ENCODE data around the gene FMNL2.

FMNL2 gene

GRCh38 chr2:152456262-152456661, 121.3 kb downstream of the FMNL2 start:
- Histone ChIP-seq H3K36me3 (ENCODE audit: control insufficient read depth in 1 of 2, insufficient read depth in 2 of 2, low read depth in 1 of 2, low read length in 2 of 2) (no peaks in the 10 kb centered on the region), H3K79me1 (replicated peaks; ENCODE audit: low read length, poor library complexity, severe bottlenecking) (peaks cover 43% of the 10 kb centered on the region), H3K4me3 (ENCODE audit: insufficient read depth in 1 of 2, low read depth in 1 of 2, low read length in 2 of 2) (no peak overlapping the region), H3K9ac (ENCODE audit: low read length) (no peak overlapping the region), H3K4ac (ENCODE audit: low read depth in 1 of 2, low read length in 2 of 2) (no peak overlapping the region), H2BK5ac (ENCODE audit: low read depth, low read length, poor library complexity, severe bottlenecking) (no peak overlapping the region), H3K27ac (ENCODE audit: low read length, poor library complexity, severe bottlenecking) (peak overlapping the region; percentile 49), H4K91ac (ENCODE audit: low read length) (no peak overlapping the region), H3K4me2 (ENCODE audit: low read length, poor library complexity, severe bottlenecking) (no peak overlapping the region), H2BK15ac (ENCODE audit: low read depth, poor library complexity, severe bottlenecking) (no peak overlapping the region), H3K9me3 (ENCODE audit: control insufficient read depth, low read length) (no peaks in the 10 kb centered on the region), H3K27me3 (ENCODE audit: control insufficient read depth in 1 of 2, insufficient read depth in 1 of 2, low read length in 2 of 2) (no peaks in the 10 kb centered on the region), H3K18ac (ENCODE audit: low read depth in 1 of 2, low read length in 2 of 2) (no peak overlapping the region), H3K14ac (ENCODE audit: low read length in 2 of 2) (no peak overlapping the region), H2AFZ (ENCODE audit: low read depth, low read length) (no peak overlapping the region), H2AK5ac (ENCODE audit: low read length, severe bottlenecking) (no peak overlapping the region), H2BK120ac (ENCODE audit: low read depth, low read length) (no peak overlapping the region), H4K8ac (ENCODE audit: low read length) (no peak overlapping the region), H3K4me1 (ENCODE audit: control insufficient read depth, insufficient read depth, low read depth, low read length) (peaks cover 4% of the 10 kb centered on the region), H3K23ac (ENCODE audit: low read length in 2 of 2) (no peak overlapping the region), H2BK12ac (ENCODE audit: low read length in 2 of 2) (no peak overlapping the region)
- 24% methylated on average over 2 of the region's 3 CpGs for WGBS
- peak; percentile 57 for DNase-seq

DNA sequence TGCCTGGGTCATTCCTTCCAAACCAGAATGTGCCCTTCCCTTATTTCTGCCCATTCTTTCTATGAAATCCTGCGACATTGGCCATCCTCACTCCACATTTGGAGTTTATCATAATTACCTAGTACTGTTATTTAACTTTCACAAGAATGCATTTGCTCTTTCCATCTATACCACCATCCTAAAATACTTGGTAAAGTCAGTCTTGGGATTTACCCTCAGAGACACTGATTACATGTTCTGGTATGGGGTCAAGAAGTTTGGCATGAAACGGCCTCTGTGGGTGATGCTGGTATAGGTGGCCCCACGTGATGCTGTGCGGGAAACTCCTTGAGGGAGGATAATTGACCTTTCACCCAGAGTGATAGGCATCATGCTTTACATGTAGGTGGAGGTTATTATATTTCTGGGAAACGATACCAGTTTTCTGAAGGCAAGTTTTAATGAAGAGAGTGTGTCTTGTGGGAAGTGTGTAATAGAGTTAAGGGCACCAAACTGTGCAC, 123.5 kb downstream of the FMNL2 start:
- H2BK120ac ChIP-seq (ENCODE audit: low read depth, low read length), result no peak overlapping the region
- H3K27me3 ChIP-seq (ENCODE audit: control insufficient read depth in 1 of 2, insufficient read depth in 1 of 2, low read length in 2 of 2), result no peaks in the 10 kb centered on the region
- no peak overlapping the region for H4K8ac ChIP-seq (ENCODE audit: low read length)
- 85% methylated on average over 5 of the region's 5 CpGs for WGBS
- no peaks in the 10 kb centered on the region for H3K9me3 ChIP-seq (ENCODE audit: control insufficient read depth, low read length)
- H3K14ac ChIP-seq (ENCODE audit: low read length in 2 of 2), result no peak overlapping the region
- no peak overlapping the region for H3K18ac ChIP-seq (ENCODE audit: low read depth in 1 of 2, low read length in 2 of 2)
- H2BK5ac ChIP-seq (ENCODE audit: low read depth, low read length, poor library complexity, severe bottlenecking), result no peak overlapping the region
- H3K23ac ChIP-seq (ENCODE audit: low read length in 2 of 2), result no peak overlapping the region
- H2BK12ac ChIP-seq (ENCODE audit: low read length in 2 of 2), result no peak overlapping the region
- peaks cover 32% of the 10 kb centered on the region for H3K79me1 ChIP-seq (replicated peaks; ENCODE audit: low read length, poor library complexity, severe bottlenecking)
- H3K9ac ChIP-seq (ENCODE audit: low read length), result no peak overlapping the region
- no peak overlapping the region for H2AK5ac ChIP-seq (ENCODE audit: low read length, severe bottlenecking)
- H2BK15ac ChIP-seq (ENCODE audit: low read depth, poor library complexity, severe bottlenecking), result no peak overlapping the region
- no peak overlapping the region for H4K91ac ChIP-seq (ENCODE audit: low read length)
- H3K4ac ChIP-seq (ENCODE audit: low read depth in 1 of 2, low read length in 2 of 2), result no peak overlapping the region
- H3K4me3 ChIP-seq (ENCODE audit: insufficient read depth in 1 of 2, low read depth in 1 of 2, low read length in 2 of 2), result no peak overlapping the region
- no peak for DNase-seq
- H3K4me1 ChIP-seq (ENCODE audit: control insufficient read depth, insufficient read depth, low read depth, low read length), result peaks cover 2% of the 10 kb centered on the region
- H2AFZ ChIP-seq (ENCODE audit: low read depth, low read length), result no peak overlapping the region
- H3K27ac ChIP-seq (ENCODE audit: low read length, poor library complexity, severe bottlenecking), result no peak overlapping the region
- no peaks in the 10 kb centered on the region for H3K36me3 ChIP-seq (ENCODE audit: control insufficient read depth in 1 of 2, insufficient read depth in 2 of 2, low read depth in 1 of 2, low read length in 2 of 2)
- H3K4me2 ChIP-seq (ENCODE audit: low read length, poor library complexity, severe bottlenecking), result no peak overlapping the region

DNA sequence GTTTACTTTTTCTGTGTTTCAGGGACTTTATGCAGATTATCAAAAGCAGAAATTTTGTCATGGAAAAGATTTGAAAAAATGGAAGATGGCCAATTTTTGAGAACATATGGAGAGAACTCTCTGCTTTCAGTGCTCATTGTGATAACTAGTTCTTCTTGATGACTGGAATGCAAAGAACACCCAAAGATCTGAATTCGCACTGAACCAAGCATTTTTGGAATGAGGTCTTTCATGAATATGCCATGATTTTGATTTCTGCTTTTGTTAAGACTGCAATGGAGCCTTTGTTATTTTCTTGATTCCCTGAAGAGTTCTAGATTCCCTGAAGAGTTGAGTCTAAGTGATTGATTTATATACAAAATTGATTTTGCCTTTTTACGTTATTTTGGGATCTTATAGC, 124.1 kb downstream of the FMNL2 start:
- Histone ChIP-seq H3K4ac (ENCODE audit: low read depth in 1 of 2, low read length in 2 of 2) (no peak overlapping the region), H3K36me3 (ENCODE audit: control insufficient read depth in 1 of 2, insufficient read depth in 2 of 2, low read depth in 1 of 2, low read length in 2 of 2) (no peaks in the 10 kb centered on the region), H3K4me1 (ENCODE audit: control insufficient read depth, insufficient read depth, low read depth, low read length) (peaks cover 2% of the 10 kb centered on the region), H3K9me3 (ENCODE audit: control insufficient read depth, low read length) (no peaks in the 10 kb centered on the region), H3K4me3 (ENCODE audit: insufficient read depth in 1 of 2, low read depth in 1 of 2, low read length in 2 of 2) (no peak overlapping the region), H3K9ac (ENCODE audit: low read length) (no peak overlapping the region), H3K18ac (ENCODE audit: low read depth in 1 of 2, low read length in 2 of 2) (no peak overlapping the region), H2BK15ac (ENCODE audit: low read depth, poor library complexity, severe bottlenecking) (no peak overlapping the region), H3K79me1 (replicated peaks; ENCODE audit: low read length, poor library complexity, severe bottlenecking) (peaks cover 34% of the 10 kb centered on the region), H4K8ac (ENCODE audit: low read length) (no peak overlapping the region), H3K27me3 (ENCODE audit: control insufficient read depth in 1 of 2, insufficient read depth in 1 of 2, low read length in 2 of 2) (no peaks in the 10 kb centered on the region), H2AK5ac (ENCODE audit: low read length, severe bottlenecking) (no peak overlapping the region), H3K14ac (ENCODE audit: low read length in 2 of 2) (no peak overlapping the region), H3K27ac (ENCODE audit: low read length, poor library complexity, severe bottlenecking) (no peak overlapping the region), H2BK12ac (ENCODE audit: low read length in 2 of 2) (no peak overlapping the region), H2BK5ac (ENCODE audit: low read depth, low read length, poor library complexity, severe bottlenecking) (no peak overlapping the region), H2BK120ac (ENCODE audit: low read depth, low read length) (no peak overlapping the region), H3K4me2 (ENCODE audit: low read length, poor library complexity, severe bottlenecking) (no peak overlapping the region), H2AFZ (ENCODE audit: low read depth, low read length) (no peak overlapping the region), H3K23ac (ENCODE audit: low read length in 2 of 2) (no peak overlapping the region), H4K91ac (ENCODE audit: low read length) (no peak overlapping the region)
- WGBS, result 97% methylated on average over 1 of the region's 2 CpGs
- no peak for DNase-seq

DNA sequence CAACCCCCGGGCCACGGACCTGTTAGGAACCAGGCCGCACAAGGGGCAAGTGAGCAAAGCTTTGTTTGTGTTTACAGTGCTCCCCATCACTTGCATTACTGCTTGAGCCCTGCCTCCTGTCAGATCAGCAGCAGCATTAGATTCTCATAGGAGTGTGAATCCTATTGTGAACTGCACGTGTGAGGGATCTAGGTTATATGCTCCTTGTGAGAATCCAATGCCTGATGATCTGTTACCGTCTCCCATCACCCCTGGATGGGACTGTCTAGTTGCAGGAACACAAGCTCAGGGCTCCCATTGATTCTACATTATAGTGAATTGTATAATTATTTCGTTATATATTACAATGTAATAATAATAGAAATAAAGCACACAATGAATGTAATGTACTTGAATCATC, 125.6 kb downstream of the FMNL2 start:
- H3K4me1 ChIP-seq (ENCODE audit: control insufficient read depth, insufficient read depth, low read depth, low read length), result peaks cover 7% of the 10 kb centered on the region
- H2AK5ac ChIP-seq (ENCODE audit: low read length, severe bottlenecking), result no peak overlapping the region
- H4K91ac ChIP-seq (ENCODE audit: low read length), result no peak overlapping the region
- H2BK5ac ChIP-seq (ENCODE audit: low read depth, low read length, poor library complexity, severe bottlenecking), result no peak overlapping the region
- no peak overlapping the region for H2BK120ac ChIP-seq (ENCODE audit: low read depth, low read length)
- no peak overlapping the region for H4K8ac ChIP-seq (ENCODE audit: low read length)
- H3K79me1 ChIP-seq (replicated peaks; ENCODE audit: low read length, poor library complexity, severe bottlenecking), result peaks cover 29% of the 10 kb centered on the region
- H3K27ac ChIP-seq (ENCODE audit: low read length, poor library complexity, severe bottlenecking), result no peak overlapping the region
- H3K9ac ChIP-seq (ENCODE audit: low read length), result no peak overlapping the region
- H2BK15ac ChIP-seq (ENCODE audit: low read depth, poor library complexity, severe bottlenecking), result no peak overlapping the region
- no peak overlapping the region for H3K4me3 ChIP-seq (ENCODE audit: insufficient read depth in 1 of 2, low read depth in 1 of 2, low read length in 2 of 2)
- H3K4me2 ChIP-seq (ENCODE audit: low read length, poor library complexity, severe bottlenecking), result no peak overlapping the region
- H3K4ac ChIP-seq (ENCODE audit: low read depth in 1 of 2, low read length in 2 of 2), result no peak overlapping the region
- no peak overlapping the region for H3K23ac ChIP-seq (ENCODE audit: low read length in 2 of 2)
- WGBS, result 79% methylated on average over 5 of the region's 6 CpGs
- H2BK12ac ChIP-seq (ENCODE audit: low read length in 2 of 2), result no peak overlapping the region
- H3K18ac ChIP-seq (ENCODE audit: low read depth in 1 of 2, low read length in 2 of 2), result no peak overlapping the region
- H3K27me3 ChIP-seq (ENCODE audit: control insufficient read depth in 1 of 2, insufficient read depth in 1 of 2, low read length in 2 of 2), result no peaks in the 10 kb centered on the region
- H3K14ac ChIP-seq (ENCODE audit: low read length in 2 of 2), result no peak overlapping the region
- no peak overlapping the region for H2AFZ ChIP-seq (ENCODE audit: low read depth, low read length)
- H3K9me3 ChIP-seq (ENCODE audit: control insufficient read depth, low read length), result no peaks in the 10 kb centered on the region
- no peaks in the 10 kb centered on the region for H3K36me3 ChIP-seq (ENCODE audit: control insufficient read depth in 1 of 2, insufficient read depth in 2 of 2, low read depth in 1 of 2, low read length in 2 of 2)
- DNase-seq, result no peak

Measured in mesenchymal stem cell (in vitro differentiated cells and primary cell).